Cardiac muscle cell (in vitro differentiated cells and primary cell): Measurements from ENCODE around the gene TMEM37. TPM values are rescaled to one million over a fixed set of nuclear protein-coding genes. Genes with fewer than 3 reads are reported as not detected.

Source experiments
- DNase-seq, 2 donors: peaks; one replicate each; pipeline versions ENCODE4 v3.0.0 to v3.0.0-alpha.2; 2010 to 2017; ENCODE audit warnings: low read depth in 1 of 2, low spot score in 1 of 2
- H3K27ac ChIP-seq: fragments of 200-600 bp; sonication (generic); 2 replicates; pipeline ENCODE4 v1.5.1; 2016
- H3K27me3 ChIP-seq: fragments of 200-600 bp; sonication (generic); 2 replicates; pipeline ENCODE4 v1.6.0; 2016; ENCODE audit warnings: control low read depth
- H3K36me3 ChIP-seq: fragments of 200-600 bp; sonication (generic); 2 replicates; pipeline ENCODE4 v1.5.1; 2016; ENCODE audit warnings: control low read depth
- H3K4me1 ChIP-seq: fragments of 200-600 bp; sonication (generic); 2 replicates; pipeline ENCODE4 v1.8.1; 2017; ENCODE audit warnings: low read depth, mild to moderate bottlenecking, mixed run types
- H3K4me3 ChIP-seq: fragments of 200-600 bp; sonication (generic); 2 replicates; pipeline ENCODE4 v1.5.1; 2016; ENCODE audit warnings: mild to moderate bottlenecking
- H3K9me3 ChIP-seq: fragments of 200-600 bp; sonication (generic); 2 replicates; pipeline ENCODE4 v1.5.1; 2017; ENCODE audit warnings: low read depth, mild to moderate bottlenecking, control low read depth
- CTCF ChIP-seq: IDR thresholded peaks from 2 replicates; pipeline ENCODE4 v1.5.1; 2012; ENCODE audit warnings: low read depth, mild to moderate bottlenecking, low read length
- polyA plus RNA-seq: library from polyadenylated mRNA; unstranded; fragments of >200 nt; fragmentation: Nextera tagmentation; extraction: Ambion mirVana; gene quantifications from 2 replicates; pipeline ENCODE4 v1.2.1, GENCODE V29; 2016
- total RNA-seq: library from RNA; depleted of rRNA; stranded (reverse); fragments of >200 nt; gene quantifications from 2 replicates; pipeline ENCODE4 v1.2.3, GENCODE V29; 2016

TMEM37 gene
- total and polyA plus RNA-seq, 2 experiments from 2014 or later: 2.1 to 4.3 TPM

GRCh38 chr2:119465687-119466086 is 34.0 kb downstream of the TMEM37 start:
- no peak for TF ChIP-seq CTCF
- Histone ChIP-seq H3K27ac (no peak overlapping the region), H3K36me3 (no peaks in the 10 kb centered on the region), H3K27me3 (no peaks in the 10 kb centered on the region), H3K9me3 (no peaks in the 10 kb centered on the region), H3K4me1 (no peaks in the 10 kb centered on the region), H3K4me3 (no peak overlapping the region)
- DNase-seq: no peak

GRCh38 chr2:119466373-119466772 is 34.7 kb downstream of the TMEM37 start:
- Histone ChIP-seq H3K27me3 (no peaks in the 10 kb centered on the region), H3K36me3 (no peaks in the 10 kb centered on the region), H3K4me1 (no peaks in the 10 kb centered on the region), H3K27ac (no peak overlapping the region), H3K9me3 (no peaks in the 10 kb centered on the region), H3K4me3 (no peak overlapping the region)
- no peak for DNase-seq
- TF ChIP-seq CTCF: no peak

DNA sequence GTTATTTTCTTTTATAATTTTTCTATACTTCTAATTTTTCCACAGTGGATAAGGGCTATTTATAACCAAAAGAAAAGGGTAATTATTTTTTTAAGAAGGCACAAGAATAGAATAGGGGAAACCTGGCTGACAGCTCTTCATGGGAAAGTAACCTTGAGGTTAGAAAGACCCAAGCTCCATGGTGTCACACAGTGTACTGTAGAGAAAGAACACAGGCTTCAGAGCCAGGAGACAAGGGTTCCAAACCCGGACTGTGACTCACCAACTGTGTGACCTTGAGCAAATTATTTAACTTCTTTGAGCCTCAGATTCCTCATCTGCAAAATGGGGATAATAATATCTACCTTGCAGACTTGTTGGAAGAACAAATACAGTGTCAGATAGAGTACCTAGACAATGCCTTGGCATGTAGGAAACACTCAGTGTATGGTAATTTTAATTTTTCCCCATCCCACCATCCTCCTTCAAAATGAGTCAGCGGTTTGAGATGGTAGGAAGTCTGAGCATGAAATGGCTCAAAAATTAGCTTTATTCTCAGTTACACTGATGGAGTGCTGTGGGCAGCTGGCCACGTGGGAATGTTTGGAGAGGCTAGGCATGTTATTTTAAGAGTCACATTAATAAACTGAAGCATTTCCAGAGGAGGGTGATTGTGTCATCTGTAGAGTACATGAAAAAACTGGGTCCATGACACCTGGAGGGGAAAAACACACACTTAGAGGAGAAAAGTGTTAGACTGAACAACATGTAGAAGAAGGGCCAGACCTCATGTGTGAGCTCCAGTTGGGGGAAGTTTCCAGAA is 36.7 kb downstream of the TMEM37 start:
- H3K9me3 ChIP-seq: no peaks in the 10 kb centered on the region
- H3K27ac ChIP-seq: no peak overlapping the region
- no peaks in the 10 kb centered on the region for H3K4me1 ChIP-seq
- no peaks in the 10 kb centered on the region for H3K27me3 ChIP-seq
- no peak for DNase-seq
- H3K4me3 ChIP-seq: no peak overlapping the region
- TF ChIP-seq CTCF: no peak
- no peaks in the 10 kb centered on the region for H3K36me3 ChIP-seq

- TF ChIP-seq CTCF: no peak
- H3K9me3 ChIP-seq: no peaks in the 10 kb centered on the region
- no peaks in the 10 kb centered on the region for H3K27me3 ChIP-seq
- H3K4me1 ChIP-seq: no peaks in the 10 kb centered on the region
- DNase-seq: no peak
- no peaks in the 10 kb centered on the region for H3K36me3 ChIP-seq
- no peak overlapping the region for H3K4me3 ChIP-seq
- no peak overlapping the region for H3K27ac ChIP-seq
These were observed 37.5 kb downstream of the TMEM37 start for GRCh38 chr2:119469131-119469530.

- Histone ChIP-seq H3K27me3 (no peaks in the 10 kb centered on the region), H3K9me3 (no peaks in the 10 kb centered on the region), H3K36me3 (no peaks in the 10 kb centered on the region), H3K4me3 (no peak overlapping the region), H3K4me1 (no peaks in the 10 kb centered on the region), H3K27ac (no peak overlapping the region)
- no peak for TF ChIP-seq CTCF
- DNase-seq: no peak
These were observed 38.1 kb downstream of the TMEM37 start for GRCh38 chr2:119469661-119470297.
